Astrocyte of the cerebellum (primary cell): Measurements from ENCODE around the gene FAM185A.
"Not testable (repeated sequence)": the region's sequence is repeated elsewhere in the genome, so short reads cannot be mapped to it uniquely, and the experiment has no call there.

ENCODE experiments used
- DNase-seq: peaks from one replicate; pipeline ENCODE4 v3.0.0-alpha.2; 2011; ENCODE audit warnings: low read depth
- H3K4me3 ChIP-seq: 2 replicates; pipeline ENCODE4 v1.5.1; 2011; ENCODE audit warnings: mild to moderate bottlenecking, low read depth, low read length, moderate library complexity
- in situ Hi-C: cut with HindIII; loops from 2 replicates; pipeline ENCODE4 v1.10.0; 2017; ENCODE audit warnings: low sequenced_read_pairs
- TF ChIP-seq, protein P1 (sequence below): IDR thresholded peaks from 2 replicates; pipeline ENCODE4 v1.5.1; 2012; ENCODE audit warnings: low read length, low read depth, moderate library complexity, mild to moderate bottlenecking; ENCODE audit errors: missing control alignments

The FAM185A gene

DNA sequence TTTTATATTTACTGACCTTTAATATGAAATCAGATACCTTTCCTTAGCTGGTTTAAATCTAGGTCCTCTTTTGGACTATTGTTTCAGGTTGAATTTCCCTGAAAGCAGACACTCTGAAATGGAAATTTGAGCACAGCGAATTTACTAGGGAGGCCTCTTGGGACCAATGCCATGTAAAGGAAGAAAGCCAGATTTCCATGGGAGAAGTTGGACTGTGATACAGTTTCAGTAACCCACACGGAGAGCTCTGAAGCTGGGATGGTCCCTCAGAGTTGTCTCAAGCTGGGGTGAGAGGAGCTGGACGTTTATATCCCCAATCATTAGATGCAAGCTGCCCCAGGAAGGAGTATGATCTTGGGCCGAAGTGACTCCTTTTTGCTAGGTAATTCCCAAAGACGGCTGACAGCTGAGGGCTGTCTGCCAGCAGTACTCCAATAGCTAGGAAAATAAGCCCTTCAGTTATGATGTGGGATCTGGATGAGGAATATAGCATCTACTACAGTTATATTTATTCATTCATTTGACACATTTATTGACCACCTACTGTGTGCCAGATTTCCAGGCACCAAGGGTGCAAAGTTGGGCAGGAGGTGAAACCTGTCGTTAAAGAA, 14.6 kb downstream of the FAM185A start:
- DNase-seq, in situ Hi-C loops, H3K4me3 ChIP-seq: not testable (repeated sequence)

DNA sequence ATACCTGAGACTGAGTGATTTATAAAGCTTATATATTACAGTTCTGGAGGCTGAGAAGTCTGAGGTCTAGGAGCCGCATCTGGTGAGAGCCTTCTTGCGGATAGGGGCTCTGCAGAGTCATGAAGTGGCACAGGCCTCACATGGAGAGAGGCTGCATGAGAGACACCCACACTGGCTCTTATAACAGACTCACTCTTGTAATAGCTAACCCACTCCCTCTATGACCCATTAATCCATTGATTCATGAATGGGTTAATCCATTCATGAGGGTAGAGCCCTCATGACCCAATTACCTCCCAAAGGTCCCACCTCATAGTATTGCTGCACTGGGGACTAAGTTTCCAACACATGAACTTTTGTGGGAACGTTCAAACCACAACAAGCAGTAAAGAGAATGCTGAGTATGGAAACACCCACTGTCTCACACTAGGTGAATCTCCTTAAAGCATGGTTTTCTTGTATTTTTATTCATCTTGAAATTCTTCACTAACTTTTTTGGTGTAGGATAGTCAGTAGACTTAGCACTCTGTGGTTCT, 20.9 kb downstream of the FAM185A start:
- H3K4me3 ChIP-seq, in situ Hi-C loops, DNase-seq: not testable (repeated sequence)

DNA sequence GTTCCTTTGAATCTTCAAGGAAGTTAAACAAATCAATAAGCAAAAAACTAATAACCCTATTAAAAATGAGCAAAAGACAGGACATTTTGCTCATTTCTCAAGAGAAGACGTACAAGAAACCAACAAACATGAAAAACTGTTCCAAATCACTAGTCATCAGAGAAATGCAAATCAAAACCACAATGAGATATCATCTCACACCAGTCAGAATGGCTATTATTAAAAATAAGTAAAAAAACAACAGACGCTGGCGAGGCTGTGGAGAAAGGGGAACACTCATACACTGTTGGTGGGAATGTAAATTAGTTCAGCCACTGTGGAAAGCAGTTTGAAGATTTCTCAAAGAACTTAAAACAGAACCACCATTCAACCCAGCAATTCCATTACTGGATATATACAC, 21.7 kb downstream of the FAM185A start:
- DNase-seq, result peak; percentile 15
- H3K4me3 ChIP-seq, in situ Hi-C loops: not testable (repeated sequence)

DNA sequence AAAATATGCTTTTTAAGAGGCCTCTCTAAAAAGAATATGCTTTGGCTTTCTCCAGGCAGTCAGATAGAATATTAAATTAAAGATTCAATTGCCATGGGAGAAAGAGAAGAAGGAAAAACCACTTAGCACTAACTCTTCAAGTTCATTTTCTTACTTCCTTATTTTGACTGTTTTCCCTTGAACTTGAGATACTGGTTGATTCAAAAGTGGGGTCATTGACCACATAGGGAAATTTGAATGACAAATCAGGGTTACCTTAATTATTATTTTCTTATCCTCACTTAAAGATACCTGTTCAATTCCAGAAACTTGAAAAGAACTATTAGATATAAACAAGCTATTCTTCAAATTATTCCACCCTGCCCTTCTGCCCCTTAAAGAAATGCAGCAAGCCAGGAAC, 27.4 kb downstream of the FAM185A start:
- DNase-seq, H3K4me3 ChIP-seq, in situ Hi-C loops: not testable (repeated sequence)

DNA sequence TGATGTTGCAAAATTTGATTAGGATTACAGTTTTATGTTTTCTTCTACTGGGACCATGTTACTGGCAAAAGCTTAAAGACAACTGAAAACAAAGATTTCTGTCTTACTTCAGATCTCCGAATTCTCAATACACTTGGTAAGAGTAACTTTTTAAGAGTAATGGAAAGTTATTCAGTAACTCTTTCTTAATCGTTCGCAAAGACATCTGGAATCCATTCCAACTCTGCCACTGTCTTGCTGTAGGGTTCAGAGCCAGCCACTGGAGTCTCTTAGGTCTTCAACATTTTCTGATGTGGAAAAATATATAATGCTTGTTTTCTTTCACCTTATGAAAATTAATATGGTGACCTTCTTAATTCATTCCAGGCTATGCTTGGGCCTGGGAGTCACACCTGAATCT, 29.9 kb downstream of the FAM185A start:
- DNase-seq, H3K4me3 ChIP-seq, in situ Hi-C loops: not testable (repeated sequence)

DNA sequence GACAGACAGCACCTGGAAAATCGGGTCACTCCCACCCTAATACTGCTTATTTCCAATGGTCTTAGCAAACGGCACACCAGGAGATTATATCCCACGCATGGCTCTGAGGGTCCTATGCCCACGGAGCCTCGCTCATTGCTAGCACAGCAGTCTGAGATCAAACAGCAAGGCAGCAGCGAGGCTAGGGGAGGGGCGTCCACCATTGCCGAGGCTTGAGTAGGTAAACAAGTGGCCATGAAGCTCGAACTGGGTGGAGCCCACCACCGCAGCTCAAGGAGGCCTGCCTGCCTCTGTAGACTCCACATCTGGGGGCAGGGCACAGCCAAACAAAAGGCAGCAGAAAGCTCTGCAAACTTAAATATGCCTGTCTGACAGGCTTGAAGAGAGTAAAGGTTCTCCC, 32.1 kb downstream of the FAM185A start:
- in situ Hi-C loops, DNase-seq, H3K4me3 ChIP-seq: not testable (repeated sequence)

DNA sequence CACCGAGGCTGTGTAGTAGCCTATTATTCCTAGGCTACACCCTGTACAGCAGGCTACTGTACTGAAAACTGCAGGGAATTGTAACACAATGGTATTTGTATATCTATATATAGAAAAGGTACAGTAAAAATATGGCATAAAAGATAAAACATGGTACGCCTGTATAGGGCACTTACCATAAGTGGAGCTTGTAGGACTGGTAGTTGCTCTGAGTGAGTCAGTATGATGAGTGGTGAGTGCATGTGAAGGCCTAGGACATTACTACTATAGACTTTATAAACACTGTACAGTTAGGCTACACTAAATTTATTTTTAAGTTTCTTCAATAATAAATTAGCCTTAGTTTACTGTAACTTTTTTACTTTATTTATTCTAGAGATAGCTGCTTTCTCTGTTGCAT, 40.0 kb downstream of the FAM185A start:
- DNase-seq, in situ Hi-C loops, H3K4me3 ChIP-seq: not testable (repeated sequence)

DNA sequence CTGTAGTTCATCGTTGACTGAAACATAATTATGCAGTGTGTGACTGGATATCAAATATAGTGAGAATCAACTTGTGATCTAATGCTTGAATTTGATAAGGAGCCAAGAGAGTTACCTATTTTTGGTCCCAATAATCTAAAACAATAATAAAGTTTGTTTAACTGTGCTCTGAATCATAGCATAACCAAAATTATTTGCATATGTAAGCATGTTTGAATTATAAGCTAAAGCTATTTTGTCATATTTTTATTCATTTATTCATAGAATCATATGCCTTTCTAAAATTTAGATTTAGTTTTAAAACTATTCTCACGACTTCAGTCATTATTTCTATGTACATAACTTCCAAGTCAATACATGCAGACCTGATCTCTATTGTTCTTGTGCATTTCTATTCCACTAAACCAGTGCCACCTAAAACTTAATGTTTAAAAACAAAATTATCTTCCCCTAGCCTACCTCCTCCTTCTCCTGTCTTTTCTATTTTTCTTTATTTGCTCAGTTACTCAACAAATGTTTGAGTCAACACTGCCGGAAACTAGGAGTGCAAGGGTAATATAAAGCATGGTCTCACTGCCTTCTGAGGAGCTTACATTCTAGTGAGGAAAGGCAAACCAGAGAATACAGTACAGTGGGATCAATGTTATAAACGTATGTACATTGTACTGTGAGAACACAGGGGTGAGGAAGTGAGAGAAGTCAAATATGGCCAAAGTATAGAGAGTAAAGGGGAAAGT, 41.7 kb downstream of the FAM185A start:
- H3K4me3 ChIP-seq, DNase-seq, in situ Hi-C loops: not testable (repeated sequence)

DNA sequence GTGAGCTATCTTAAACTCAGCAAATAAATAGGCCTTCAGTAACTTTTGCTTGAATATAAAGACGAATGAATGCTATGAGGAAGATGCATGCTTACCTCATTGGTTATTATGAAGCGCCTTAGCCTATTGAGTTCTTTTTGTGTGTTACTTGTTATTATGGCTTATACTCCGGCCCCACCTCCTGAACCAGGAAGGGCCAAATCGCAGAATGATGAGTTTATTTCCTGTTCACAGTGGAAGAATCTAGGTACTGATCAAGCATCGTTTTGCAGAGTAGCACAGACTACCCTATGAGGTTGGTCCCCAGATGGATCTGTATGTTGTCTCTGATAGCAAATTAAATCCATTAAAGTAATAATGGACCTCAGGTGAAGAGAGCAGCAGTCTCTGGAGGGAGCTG, 42.6 kb downstream of the FAM185A start:
- in situ Hi-C loops, H3K4me3 ChIP-seq, DNase-seq: not testable (repeated sequence)

DNA sequence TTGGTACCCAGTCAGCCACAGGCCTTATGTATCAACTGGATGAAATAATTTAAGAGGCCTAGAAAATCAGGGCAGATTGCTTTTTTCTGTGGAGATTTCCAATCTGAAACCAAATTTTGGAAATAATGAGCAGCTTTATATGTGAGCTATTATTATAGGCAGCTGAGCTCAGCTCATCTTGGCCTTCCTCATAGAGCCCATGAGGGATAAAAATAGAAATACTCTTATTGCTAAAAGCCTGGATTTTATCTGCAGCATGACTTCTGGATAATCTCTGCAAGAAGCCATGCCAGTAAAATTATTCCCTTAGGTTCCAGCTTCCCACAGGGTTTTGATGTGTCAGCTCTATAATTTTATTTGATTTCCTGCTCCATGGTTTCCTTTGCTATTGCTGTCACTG, 43.0 kb downstream of the FAM185A start:
- DNase-seq, H3K4me3 ChIP-seq, in situ Hi-C loops: not testable (repeated sequence)

DNA sequence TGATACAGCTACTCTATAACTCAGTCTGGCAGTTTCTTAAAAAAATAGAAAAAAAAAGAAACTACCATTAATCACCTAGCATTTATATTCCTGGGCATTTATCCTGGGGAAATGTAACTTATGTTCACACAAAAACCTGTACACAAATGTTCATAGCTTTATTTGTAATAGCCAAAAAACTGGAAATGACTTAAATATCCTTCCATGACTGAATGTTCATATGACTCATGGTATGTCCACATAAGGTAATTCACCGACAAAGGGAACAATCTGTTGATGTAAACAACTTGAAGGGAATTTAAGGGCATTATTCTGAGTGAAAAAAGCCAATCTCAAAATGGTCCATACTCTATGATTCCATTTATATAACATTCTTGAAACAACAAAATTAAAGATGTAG, 45.8 kb downstream of the FAM185A start:
- DNase-seq, in situ Hi-C loops: not testable (repeated sequence)

DNA sequence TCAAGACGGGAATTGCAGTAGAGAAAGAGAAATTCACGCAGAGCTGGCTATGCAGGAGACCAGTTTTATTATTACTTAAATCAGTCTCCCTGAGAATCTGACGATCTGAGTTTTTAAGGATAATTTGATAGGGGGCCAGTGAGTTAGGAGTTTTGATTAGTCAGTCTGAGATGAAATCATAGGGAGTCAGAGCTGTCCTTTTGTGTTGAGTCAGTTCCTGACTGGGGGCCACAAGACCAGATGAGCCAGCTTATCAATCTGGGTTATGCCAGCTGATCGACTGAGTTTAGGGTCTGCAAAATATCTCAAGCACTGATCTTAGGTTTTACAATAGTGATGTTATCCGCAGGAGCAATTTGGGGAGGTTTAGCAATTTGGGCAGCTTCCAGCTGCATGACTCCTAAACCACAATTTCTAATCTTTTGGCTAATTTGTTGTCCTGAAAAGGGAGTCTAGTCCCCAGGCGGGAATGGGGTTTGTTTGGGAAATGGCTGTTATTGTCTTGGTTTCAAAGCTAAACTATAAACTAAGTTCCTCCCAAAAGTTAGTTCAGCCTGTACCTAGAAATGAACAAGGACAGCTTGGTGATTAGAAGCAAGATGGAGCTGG, 47.3 kb downstream of the FAM185A start:
- H3K4me3 ChIP-seq, DNase-seq, in situ Hi-C loops: not testable (repeated sequence)

More for the DNA sequence above, 45.8 kb downstream of the FAM185A start:
- H3K4me3 ChIP-seq, result not testable (repeated sequence)

DNA sequence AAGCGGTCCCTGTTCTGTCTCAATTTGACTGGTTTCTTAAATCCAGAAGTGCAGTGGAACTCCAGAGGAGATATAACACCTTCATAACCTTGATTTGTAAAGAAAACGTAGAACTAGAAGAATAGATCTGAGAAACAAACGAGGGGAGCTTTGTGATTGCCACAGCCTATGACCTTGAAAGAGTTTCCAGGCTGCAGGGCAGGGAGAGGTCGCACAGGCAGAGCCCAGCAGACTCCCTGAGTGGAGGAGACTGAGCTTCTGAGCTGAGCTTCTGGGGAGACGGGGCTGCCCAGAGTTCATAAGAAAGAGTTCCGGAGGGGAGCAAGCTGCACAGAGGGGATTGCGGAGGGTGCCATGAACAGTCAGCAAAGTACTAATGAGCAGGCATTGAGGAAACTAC, 57.8 kb downstream of the FAM185A start:
- TF ChIP-seq, protein P1, sequence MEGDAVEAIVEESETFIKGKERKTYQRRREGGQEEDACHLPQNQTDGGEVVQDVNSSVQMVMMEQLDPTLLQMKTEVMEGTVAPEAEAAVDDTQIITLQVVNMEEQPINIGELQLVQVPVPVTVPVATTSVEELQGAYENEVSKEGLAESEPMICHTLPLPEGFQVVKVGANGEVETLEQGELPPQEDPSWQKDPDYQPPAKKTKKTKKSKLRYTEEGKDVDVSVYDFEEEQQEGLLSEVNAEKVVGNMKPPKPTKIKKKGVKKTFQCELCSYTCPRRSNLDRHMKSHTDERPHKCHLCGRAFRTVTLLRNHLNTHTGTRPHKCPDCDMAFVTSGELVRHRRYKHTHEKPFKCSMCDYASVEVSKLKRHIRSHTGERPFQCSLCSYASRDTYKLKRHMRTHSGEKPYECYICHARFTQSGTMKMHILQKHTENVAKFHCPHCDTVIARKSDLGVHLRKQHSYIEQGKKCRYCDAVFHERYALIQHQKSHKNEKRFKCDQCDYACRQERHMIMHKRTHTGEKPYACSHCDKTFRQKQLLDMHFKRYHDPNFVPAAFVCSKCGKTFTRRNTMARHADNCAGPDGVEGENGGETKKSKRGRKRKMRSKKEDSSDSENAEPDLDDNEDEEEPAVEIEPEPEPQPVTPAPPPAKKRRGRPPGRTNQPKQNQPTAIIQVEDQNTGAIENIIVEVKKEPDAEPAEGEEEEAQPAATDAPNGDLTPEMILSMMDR, result no peak
- in situ Hi-C loops, result no loop called here
- H3K4me3 ChIP-seq, result no peak overlapping the region
- no peak for DNase-seq
